ENCODE measurements around the gene TMEM72. TPM values are rescaled to one million over a fixed set of nuclear protein-coding genes. Genes with fewer than 3 reads are reported as not detected.

TMEM72 gene
- total and polyA plus RNA-seq, 2 donors (not counting 3 experiments of a cell fraction or from before 2014, with no cell fraction given), result not detected

GRCh38 chr10:44944354-44944753 lies 33.2 kb downstream of the TMEM72 start:
- no peak for DNase-seq (ENCODE audit: low read depth, low spot score)
- Histone ChIP-seq H3K27me3 (ENCODE audit: control insufficient read depth in 2 of 2, insufficient read depth in 2 of 2, low read length in 2 of 2) (peaks cover 8 to 12% of the 10 kb centered on the region in 2 experiments), H2AFZ (ENCODE audit: low read depth, low read length) (no peak overlapping the region), H3K36me3 (ENCODE audit: control insufficient read depth in 2 of 2, extremely low read depth in 1 of 2, insufficient read depth in 2 of 2, low read length in 2 of 2) (no peaks in the 10 kb centered on the region), H3K79me2 (ENCODE audit: control insufficient read depth, insufficient read depth, low read length) (no peaks in the 10 kb centered on the region), H3K27ac (ENCODE audit: insufficient read depth, low read depth, low read length) (no peak overlapping the region), H3K9me3 (replicated peaks; ENCODE audit: control insufficient read depth, insufficient read depth, low read length) (no peaks in the 10 kb centered on the region), H3K4me2 (ENCODE audit: insufficient read depth, low read length) (no peak overlapping the region), H4K20me1 (replicated peaks; ENCODE audit: control insufficient read depth, extremely low read depth, insufficient read depth, low read length) (no peaks in the 10 kb centered on the region), H3K9me1 (replicated peaks; ENCODE audit: control insufficient read depth, extremely low read depth, insufficient read depth, low read length) (no peaks in the 10 kb centered on the region), H3K4me1 (ENCODE audit: control insufficient read depth, extremely low read depth, insufficient read depth, low read length) (no peaks in the 10 kb centered on the region), H3K9ac (replicated peaks; ENCODE audit: extremely low read depth, insufficient read depth, low read length) (no peak overlapping the region), H3K4me3 (replicated peaks in 1 of 3; ENCODE audit: insufficient read depth in 1 of 3, low read depth in 1 of 3, low read length in 3 of 3) (no peak overlapping the region)
- TF ChIP-seq FOS (IDR thresholded peaks at IDR 0.05; ENCODE audit: borderline replicate concordance, insufficient read depth, low read length), result no peak
- no peak for TF ChIP-seq POLR2A (IDR thresholded peaks at IDR 0.05; ENCODE audit: low read depth, low read length)
- no peak for TF ChIP-seq JUN (IDR thresholded peaks at IDR 0.05; ENCODE audit: borderline replicate concordance, insufficient read depth, insufficient read length, low read depth)
- no peak for TF ChIP-seq EZH2 (IDR thresholded peaks at IDR 0.05; ENCODE audit: borderline replicate concordance, low read depth, low read length, severe bottlenecking)
- no peak for TF ChIP-seq MYC (IDR thresholded peaks at IDR 0.05; ENCODE audit: low read depth, low read length)
- no peak for TF ChIP-seq GATA2 (IDR thresholded peaks at IDR 0.05; ENCODE audit: insufficient read depth, insufficient read length, low read depth, low read length)
- no peak for FAIRE-seq
- dilution Hi-C loops (cut with MboI; ENCODE audit: extremely low pct_ligation_motif_present, low sequenced_read_pairs) (no loop called here), intact Hi-C loops (cut with micrococcal nuclease) (no loop called here)
- POLR2A ChIA-PET, result no interaction called here
- BruUV-seq (replicated peaks), result no TSS peak
- CTCF ChIA-PET, result interaction anchor here (0.7 to 1.0 kb wide), 3 partner anchors 10 to 244 kb away, joined by 3 read pairs; no protein-coding TSS in a partner anchor

DNA sequence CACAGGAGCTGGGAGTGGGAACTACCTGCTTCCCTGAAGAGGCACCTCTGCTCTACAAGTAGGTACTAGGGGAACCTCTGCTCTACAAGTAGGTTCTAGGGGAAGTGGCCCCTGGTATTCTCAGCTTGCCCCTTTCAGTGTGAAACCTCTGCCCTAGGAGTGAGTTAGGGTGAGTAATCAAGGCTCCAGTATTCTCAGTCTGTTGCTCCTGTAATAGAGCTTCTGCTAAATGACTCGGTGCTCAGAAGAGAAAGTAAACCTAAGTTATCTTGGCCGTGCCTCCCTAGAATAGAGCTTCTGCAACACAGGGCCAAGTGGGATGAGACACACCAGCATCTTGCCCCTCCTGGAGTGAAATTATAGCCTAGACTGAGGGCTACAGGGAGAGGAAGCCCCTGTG lies 35.1 kb downstream of the TMEM72 start:
- ChIA-PET CTCF (interaction anchor here (1.0 to 2.4 kb wide), 3 partner anchors 13 to 21 kb away, joined by 3 to 10 read pairs (median 3); no protein-coding TSS in a partner anchor), POLR2A (interaction anchor here (0.6 kb wide), 1 partner anchor 266 kb away, joined by 4 read pairs; no protein-coding TSS in a partner anchor)
- DNase-seq (ENCODE audit: low read depth, low spot score) (no peak), FAIRE-seq (no peak)
- Histone ChIP-seq H3K27ac (ENCODE audit: insufficient read depth, low read depth, low read length) (no peak overlapping the region), H3K36me3 (ENCODE audit: control insufficient read depth in 2 of 2, extremely low read depth in 1 of 2, insufficient read depth in 2 of 2, low read length in 2 of 2) (no peaks in the 10 kb centered on the region), H3K9me1 (replicated peaks; ENCODE audit: control insufficient read depth, extremely low read depth, insufficient read depth, low read length) (no peaks in the 10 kb centered on the region), H3K4me2 (ENCODE audit: insufficient read depth, low read length) (no peak overlapping the region), H3K9ac (replicated peaks; ENCODE audit: extremely low read depth, insufficient read depth, low read length) (no peak overlapping the region), H3K9me3 (replicated peaks; ENCODE audit: control insufficient read depth, insufficient read depth, low read length) (no peaks in the 10 kb centered on the region), H3K4me1 (ENCODE audit: control insufficient read depth, extremely low read depth, insufficient read depth, low read length) (no peaks in the 10 kb centered on the region), H3K79me2 (ENCODE audit: control insufficient read depth, insufficient read depth, low read length) (no peaks in the 10 kb centered on the region), H3K4me3 (replicated peaks in 1 of 3; ENCODE audit: insufficient read depth in 1 of 3, low read depth in 1 of 3, low read length in 3 of 3) (no peak overlapping the region), H2AFZ (ENCODE audit: low read depth, low read length) (no peak overlapping the region), H3K27me3 (ENCODE audit: control insufficient read depth in 2 of 2, insufficient read depth in 2 of 2, low read length in 2 of 2) (peaks cover 5 to 7% of the 10 kb centered on the region in 2 experiments), H4K20me1 (replicated peaks; ENCODE audit: control insufficient read depth, extremely low read depth, insufficient read depth, low read length) (no peaks in the 10 kb centered on the region)
- dilution Hi-C loops (cut with MboI; ENCODE audit: extremely low pct_ligation_motif_present, low sequenced_read_pairs) (no loop called here), intact Hi-C loops (cut with micrococcal nuclease) (no loop called here)
- no TSS peak for BruUV-seq (replicated peaks)
- TF ChIP-seq POLR2AphosphoS5 (IDR thresholded peaks at IDR 0.05; ENCODE audit: insufficient read depth, low read depth, low read length) (no peak), MYC (IDR thresholded peaks at IDR 0.05; ENCODE audit: low read depth, low read length) (no peak), POLR2A (IDR thresholded peaks at IDR 0.05; ENCODE audit: low read depth, low read length) (no peak), MAX (IDR thresholded peaks at IDR 0.05; ENCODE audit: insufficient read depth, insufficient read length) (no peak), JUN (IDR thresholded peaks at IDR 0.05; ENCODE audit: borderline replicate concordance, insufficient read depth, insufficient read length, low read depth) (no peak), FOS (IDR thresholded peaks at IDR 0.05; ENCODE audit: borderline replicate concordance, insufficient read depth, low read length) (no peak), EZH2 (IDR thresholded peaks at IDR 0.05; ENCODE audit: borderline replicate concordance, low read depth, low read length, severe bottlenecking) (no peak), GATA2 (IDR thresholded peaks at IDR 0.05; ENCODE audit: insufficient read depth, insufficient read length, low read depth, low read length) (no peak), CTCF (IDR thresholded peaks at IDR 0.05; ENCODE audit: extremely low read depth in 1 of 2, insufficient read depth in 1 of 2, low read depth in 1 of 2, low read length in 2 of 2) (no peak)
